GM18511 (cell line): Measurements from ENCODE around the gene RACK1.

Source experiments
- ATAC-seq: cut with Tn5 transposase; IDR thresholded peaks from one replicate; pipeline ENCODE4 v1.9.1; 2021; ENCODE audit warnings: mild to moderate bottlenecking, moderate library complexity; ENCODE audit not compliant: unreplicated experiment

Gene RACK1

DNA sequence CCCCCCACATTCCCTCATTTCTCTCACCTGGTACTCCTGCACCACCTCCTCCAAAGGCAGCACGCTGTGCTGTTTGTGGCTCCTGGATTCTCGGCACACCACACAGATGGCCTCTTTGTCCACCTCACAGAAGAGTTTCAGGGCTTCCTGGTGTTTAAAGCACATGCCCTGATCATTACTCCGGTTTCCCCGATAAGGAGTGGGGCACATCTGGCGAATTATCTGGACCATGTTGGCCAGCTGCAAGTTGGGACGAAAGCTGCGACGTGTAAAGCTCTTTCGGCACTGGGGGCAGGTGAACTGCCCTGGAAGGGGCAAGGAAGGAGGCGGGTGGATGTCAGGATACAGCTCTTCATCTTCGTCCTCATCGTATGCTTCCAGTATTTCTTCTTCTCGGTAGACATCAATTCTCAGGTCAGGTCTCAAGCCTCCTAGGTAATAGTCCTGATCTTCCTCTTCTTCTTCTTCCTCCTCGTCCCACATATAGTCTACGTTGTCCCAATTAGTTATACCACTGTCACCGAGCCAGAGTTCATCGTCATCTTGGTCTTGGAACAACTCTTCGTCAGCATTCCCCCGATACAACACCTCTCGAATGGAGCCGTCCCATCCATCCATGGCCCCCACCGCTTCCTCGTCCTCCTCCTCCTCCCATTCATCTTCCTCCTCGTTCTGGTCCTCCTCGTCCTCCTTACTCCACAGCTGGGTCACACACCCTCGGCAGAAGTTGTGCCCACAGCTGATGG is 16.4 kb upstream of the RACK1 start:
- no peak for ATAC-seq

DNA sequence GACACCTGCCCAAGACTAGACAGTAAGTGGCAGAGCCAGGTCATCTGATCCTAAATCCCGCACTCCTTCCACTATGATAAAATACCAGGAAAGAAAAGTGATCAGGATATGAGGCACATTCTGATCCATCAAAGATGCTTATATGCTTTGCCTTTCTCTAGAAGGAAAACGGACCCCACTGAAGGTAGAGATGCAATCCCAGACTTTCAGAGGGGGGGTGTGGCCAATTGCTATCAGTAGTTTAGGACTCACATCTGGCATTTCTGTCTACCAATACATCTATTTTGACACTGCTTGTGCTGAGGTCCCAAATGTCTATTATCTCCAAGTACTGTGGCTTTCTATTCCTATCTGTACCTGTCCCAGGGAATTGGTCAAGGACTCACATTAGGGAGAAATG is 15.6 kb upstream of the RACK1 start:
- no peak for ATAC-seq

DNA sequence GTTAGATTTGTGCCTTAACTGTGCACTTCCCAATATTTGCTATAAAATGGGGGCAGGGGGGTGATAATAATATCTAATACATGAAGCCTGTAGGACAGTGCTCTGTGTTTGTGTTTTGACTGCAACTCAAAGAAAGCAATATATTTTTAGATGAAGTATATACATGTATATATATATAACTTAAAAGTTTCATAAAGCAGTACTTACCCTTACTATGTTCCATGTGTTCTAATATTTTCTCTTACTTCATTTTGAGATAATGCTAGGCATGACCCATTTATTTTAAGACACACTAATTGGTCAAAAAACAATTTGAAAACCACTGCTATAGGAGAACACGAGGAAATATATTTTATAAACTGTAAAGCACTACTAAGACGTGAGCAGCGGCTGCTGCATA is 14.9 kb upstream of the RACK1 start:
- ATAC-seq: no peak

DNA sequence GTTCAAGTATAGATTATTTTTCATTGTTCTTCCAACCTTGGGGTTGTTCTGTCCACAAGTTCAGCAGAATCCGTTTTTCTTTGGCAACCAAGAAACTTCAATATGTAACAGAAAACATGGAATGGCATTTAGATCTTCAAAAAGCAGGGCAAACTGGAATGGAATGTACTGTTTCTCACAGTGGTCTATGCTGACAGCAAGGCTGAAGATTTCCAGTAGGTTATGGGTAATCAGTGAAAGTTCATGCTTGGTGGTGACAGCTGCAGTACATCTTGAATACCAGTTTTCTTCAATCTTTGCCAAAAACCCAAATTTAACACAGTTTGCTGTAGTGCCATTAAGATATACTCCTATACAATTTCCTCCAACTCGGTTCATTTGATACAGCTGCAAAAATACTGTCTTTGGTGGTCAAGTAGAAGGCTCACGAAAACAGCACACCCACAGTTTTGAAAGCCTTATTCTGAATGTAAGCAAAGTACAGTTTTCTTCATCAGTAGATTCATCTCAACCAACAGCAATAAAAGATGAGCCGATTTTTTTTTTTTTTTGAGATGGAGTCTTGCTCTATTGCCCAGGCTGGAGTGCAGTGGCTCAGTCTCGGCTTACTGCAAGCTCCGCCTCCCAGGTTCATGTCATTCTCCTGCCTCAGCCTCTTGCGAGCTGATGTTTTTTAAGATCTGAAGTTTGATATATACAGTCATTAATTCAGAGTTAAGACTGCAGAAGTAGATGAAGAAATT is 12.3 kb upstream of the RACK1 start:
- ATAC-seq: no peak

DNA sequence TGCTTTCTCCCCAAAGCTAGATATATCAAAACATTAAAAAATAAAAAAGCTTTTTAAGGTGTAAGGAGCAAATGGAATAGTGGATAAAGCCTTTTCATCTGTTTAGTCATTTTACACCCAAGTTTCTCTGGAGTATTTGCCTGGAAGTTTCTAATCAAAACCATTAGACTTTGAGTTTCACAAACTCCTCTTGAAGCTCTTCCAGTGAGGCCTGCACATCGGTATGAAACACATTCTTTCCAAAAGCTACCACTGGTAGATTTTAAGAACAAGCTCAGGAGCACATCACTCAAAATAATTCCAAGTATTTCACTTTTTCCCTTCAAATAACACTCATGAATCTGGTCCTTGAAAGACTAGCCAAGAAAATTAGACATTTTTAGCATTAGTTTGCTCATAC is 11.6 kb upstream of the RACK1 start:
- no peak for ATAC-seq

DNA sequence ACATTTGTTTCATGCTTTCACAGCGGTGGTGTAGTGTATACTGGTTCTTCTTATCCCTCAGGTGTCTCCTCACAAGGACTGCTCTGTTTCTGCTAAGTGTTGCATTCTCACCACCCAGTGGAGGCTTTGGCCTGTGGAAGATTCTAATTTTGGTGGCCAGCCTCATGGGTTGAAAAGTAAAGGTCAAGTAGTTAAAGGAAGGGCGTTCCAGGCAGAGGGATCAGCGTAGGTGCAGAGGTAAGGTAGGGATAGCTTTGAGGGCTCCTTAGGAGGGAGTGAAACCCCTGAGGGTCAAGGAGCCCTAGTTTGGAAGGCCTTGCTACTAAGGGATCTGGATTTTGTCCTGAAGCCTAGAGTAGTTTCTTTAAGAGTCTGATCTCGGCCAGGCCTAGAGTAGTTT is 4.6 kb upstream of the RACK1 start:
- no peak for ATAC-seq

DNA sequence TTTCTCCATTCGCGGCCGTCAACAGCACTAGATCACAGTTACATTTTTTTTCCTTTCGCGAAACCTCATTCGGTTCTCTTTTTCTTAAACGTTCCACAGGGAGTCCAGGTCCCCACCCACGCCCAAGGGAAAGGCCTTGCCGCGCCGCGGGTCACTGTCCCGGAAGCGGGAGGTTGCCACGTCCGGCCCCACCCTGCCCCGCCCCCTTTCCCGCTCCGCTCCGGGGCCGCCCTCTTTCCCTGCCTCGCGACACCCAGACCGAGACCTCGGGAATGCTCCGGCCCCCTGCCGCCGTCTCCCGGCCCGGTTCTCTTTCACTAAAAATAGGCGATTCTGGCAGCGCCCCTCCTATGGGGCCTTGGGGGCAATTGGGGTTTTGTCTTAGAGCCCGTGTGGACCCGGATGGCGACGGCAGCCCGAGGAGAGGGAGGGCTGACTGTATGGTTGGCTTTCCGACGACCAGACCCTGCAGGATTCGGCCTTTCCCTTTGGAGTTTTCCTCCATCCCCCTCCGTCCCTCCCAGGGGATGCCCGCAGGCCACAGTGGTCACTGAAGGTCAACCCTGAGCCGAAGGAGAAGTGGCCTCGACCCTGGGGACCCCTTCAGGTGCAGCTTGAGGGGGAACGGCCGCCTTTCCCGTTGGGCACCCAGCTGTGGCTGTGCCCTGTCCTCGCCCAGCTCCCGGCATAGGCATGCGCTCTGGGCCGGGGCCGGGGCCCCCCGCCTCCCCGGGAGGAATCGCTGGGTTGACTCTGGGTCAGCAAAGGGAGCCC is 2.8 kb upstream of the RACK1 start:
- ATAC-seq: peak; percentile 56

DNA sequence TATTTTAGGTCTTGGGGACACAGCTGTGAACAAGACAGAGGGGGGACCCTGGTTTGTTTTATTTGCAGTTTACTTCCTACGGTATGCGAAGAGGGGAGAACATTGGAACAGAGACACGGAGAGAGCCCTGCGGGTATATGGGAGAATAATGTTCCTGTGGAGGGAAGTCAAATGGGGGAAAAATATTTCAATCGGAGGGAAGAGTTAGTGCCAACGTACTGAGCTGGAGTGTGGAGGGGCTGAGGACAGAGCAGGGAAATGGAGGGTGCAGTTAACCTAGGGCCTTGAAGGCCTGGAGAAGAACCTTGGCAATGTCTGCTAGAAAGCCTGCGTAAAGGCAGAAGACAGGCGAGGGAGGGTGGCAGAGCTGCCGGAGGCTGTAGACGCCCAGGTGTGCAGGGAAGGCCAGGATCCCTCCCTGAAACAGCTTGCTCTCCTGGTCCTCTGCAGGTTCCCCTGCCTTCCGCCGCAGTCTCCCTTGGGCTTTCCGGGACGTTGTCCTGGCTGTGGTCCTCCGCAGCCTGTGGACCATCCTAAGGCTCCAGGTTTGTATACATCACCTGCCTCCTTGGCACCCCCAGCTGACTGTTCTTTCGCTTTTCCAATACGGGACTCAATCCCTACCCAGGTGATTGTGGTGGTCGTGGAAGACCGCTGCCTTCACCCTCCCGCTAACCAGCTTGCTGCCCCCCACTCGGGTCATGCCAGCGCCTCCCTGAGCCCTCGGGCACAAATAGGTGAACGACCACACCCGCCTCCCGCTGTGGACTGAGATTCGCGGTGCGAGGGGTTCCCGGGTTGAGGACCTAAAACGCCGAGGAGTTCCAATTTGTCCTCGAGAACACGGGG is 1.9 kb upstream of the RACK1 start:
- ATAC-seq: peak; percentile 4

DNA sequence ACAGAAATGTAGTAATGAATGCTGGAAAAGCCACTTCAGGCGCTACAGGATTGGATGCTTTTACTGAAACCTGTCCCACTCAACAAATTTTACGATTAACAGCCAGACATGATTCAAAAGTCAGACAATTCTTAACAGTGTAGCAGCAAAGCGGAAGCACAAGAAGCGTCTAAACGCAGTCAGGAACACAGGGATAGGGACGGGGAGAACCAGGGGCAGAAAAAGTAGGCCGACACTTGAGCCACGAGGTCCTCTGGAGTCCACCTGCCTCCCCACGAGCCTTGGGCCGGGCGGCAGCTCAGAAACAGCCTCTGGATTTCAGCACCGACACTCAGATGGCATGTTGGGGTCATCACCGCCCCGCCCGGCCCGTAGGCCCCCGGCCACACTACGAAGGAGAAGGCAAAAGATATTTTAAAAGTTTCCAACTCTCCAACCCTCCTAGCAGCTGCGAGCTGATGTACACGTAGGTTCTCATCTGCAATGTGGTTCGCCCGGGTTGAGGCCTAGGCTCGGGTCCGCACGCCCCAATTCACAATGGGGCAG is 615 bp downstream of the RACK1 start:
- ATAC-seq: peak; percentile 1

DNA sequence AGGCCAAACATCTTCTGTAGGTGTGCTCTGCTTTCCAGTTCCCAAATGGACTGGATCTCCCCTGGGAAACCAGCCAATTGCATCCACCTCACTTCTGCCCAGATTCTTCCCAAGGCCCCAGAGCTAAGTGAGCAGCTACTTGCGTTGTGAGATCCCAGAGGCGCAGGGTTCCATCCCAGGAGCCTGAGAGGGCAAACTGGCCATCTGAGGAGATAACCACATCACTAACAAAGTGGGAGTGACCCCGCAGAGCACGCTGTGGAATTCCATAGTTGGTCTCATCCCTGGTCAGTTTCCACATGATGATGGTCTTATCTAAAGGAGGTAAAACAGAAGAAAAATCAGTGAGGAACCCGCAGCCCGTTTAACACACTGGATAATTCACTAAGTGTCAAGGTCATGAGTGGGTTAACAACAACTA is 1.7 kb downstream of the RACK1 start:
- no peak for ATAC-seq

DNA sequence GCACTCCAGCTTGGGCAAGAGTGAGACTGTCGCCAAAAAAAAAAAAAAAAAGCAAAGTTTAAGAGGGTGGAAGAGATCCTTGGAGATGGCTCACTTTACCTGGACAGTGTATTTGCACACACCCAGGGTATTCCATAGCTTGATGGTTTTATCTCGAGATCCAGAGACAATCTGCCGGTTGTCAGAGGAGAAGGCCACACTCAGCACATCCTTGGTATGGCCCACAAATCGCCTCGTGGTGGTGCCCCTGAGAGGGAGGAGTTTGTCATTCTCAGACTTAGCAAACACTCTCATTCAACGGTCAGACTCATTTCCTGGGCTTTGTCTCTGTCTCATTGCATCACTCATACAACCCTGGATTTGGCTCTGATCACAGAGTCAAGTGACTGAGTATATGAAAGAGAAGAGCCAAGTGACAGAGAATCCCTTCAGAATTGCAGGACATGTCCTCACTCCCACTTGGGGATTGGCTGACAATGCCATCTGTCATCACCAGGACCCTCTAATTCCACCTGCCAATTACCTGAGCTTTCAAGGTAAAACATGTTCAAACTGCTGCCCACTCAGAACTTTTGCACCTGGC is 2.2 kb downstream of the RACK1 start:
- ATAC-seq: no peak

DNA sequence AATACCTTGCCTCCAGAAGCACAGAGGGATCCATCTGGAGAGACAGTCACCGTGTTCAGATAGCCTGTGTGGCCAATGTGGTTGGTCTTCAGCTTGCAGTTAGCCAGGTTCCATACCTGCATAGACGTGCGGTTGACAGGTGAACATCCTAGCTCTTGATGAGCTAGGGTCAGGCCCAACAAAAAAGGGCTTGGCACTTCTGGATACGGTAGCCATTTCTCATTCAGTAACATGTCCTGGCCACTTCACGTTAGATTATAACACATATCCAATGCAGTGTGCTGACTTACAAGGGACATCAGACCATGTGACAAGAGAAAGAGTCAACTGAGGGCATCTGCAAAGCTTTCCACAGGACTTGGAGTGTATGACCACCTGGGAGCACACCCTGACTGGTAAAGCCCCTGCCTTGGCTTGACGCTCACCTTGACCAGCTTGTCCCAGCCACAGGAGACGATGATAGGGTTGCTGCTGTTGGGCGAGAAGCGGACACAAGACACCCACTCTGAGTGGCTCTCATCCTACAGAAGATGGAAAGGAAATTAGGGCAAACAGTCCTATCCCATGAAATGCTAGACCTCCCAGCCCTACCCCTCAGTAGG is 4.5 kb downstream of the RACK1 start:
- ATAC-seq: no peak

DNA sequence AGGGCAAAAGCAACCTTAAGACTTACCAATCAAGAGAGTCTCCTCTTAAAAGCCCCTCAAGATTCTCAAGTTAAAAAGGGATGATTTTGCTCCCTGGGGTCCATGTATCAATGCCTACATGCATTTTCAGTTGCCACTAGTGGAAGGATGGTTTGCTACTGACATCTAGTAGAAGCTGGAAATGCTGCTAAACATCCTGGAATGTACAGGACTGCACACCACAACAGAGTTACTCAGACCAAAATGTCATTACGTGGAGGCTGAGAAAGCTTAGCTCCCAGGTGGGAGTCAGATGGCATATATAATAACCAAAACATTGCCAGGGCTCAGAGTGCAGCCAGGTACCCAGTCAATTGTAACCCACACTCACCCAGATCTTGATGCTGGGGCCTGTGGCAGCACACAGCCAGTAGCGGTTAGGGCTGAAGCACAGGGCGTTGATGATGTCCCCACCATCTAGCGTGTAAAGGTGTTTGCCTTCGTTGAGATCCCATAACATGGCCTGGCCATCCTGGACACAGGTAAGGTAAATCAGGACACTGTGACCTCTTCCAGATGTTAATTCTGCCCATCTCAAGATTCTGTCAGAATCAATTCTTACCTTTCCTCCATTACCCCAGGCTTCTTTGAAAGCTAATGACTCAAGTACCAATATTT is 5.8 kb downstream of the RACK1 start:
- ATAC-seq: no peak

DNA sequence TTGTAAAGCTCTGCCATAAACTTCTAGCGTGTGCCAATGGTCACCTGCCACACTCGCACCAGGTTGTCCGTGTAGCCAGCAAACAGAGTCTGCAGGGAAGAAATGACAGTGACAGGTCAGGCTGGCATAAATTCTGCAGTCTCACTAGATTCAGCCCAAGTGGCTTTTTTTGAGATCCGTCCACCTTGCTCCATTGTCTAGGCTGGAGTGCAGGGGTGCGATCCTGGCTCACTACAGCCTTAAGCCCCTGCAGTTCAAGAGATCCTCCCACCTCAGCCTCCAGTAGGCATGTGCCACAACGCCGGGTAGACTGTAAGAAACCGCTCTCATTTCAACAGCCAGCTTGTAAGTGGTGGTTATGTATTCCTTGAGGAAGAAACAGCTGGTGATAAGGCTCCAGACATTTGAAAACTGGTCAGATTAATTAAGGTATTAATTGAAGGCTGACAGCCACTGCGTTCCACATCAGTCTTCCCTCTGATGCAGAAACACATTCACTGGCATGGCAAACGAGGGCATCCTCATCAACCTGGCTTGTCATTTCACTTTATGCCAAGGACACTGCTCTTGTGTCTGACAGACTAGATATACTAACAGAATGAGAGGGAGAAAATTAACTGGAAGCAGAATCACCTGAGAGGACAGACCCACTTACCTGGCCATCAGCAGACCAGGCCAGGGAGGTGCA is 6.6 kb downstream of the RACK1 start:
- no peak for ATAC-seq

DNA sequence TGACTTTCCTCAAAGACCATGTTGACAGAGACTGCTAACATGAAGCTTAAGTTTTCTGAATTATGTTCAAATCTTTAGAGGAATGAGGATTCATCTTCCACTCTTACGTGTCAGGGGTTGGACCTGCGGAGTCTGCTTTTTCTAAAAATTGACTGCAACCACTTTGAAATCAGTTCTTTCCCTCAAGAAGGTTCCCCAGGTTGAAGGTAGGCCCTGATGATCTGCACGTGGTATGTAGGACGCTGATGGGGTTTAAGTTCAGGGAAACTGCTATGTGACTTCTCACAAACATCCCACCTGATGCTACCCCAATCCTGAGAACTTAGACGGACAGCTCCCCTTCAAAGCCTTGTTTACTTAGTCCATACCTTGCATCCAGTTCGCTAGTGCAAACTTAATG is 7.2 kb downstream of the RACK1 start:
- ATAC-seq: no peak

DNA sequence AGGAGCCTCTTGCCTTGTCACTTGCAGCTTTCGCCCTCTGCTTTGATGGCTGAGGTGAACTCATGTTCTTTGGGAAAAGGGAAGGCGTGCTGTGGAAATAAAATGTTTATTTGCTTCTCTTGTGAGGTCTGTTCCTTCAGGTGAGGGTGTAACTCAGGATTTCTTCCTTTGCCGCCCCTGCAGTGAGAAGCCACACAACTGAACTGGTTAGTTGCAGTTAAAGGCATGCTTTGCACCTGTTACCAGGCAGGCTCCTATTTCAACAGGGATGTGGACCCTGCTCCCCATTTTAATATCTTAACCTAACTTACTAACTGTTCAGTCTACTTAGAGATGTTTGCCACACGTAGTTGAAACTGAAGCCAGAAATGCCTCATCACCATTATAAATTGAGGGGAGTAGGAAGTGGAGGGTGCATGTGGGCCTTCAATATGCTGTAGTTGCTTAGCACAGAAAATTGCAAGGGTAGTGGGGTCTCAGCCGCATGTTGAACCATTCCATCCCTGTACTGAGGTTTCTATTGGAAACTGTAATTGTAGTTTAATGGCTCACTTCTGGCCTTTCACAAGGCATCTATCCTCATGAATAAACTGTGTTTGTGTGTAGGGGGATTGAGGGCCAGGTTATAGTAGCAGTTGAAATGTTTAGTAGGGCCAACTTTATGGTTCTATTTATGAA is 7.9 kb downstream of the RACK1 start:
- no peak for ATAC-seq

DNA sequence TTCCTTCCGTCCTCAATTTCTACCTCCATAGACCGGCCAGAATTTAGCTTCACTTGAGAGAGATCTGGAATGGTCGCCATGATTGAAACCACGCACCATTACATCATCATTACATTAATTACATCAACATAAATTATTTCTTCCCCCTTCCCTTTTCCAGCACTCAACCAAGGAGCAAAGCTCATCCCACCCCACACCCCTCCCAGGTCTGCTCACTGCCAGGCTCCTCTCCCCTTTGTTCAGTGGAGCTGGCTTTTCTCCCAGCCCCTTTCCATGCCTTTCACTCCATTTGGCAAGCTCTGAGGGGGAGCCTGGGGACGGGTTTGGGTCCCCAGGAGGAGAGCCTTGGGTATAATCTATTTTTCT is 8.4 kb downstream of the RACK1 start:
- ATAC-seq: no peak
